H9 (cell line): Measurements from ENCODE around the gene FN1. TPM values are rescaled to one million over a fixed set of nuclear protein-coding genes. Genes with fewer than 3 reads are reported as not detected.

ENCODE experiments used
- DNase-seq: peaks from one replicate; pipeline ENCODE4 v3.0.0-alpha.2; 2017
- H2AFZ ChIP-seq: one replicate; pipeline ENCODE4 v1.6.1; 2013; ENCODE audit warnings: mild to moderate bottlenecking, low read length, control low read depth, moderate library complexity
- H2AK5ac ChIP-seq: 2 replicates; pipeline ENCODE4 v1.6.1; 2013; ENCODE audit warnings: low read length, control low read depth, mixed read lengths; ENCODE audit not compliant: insufficient read length
- H2BK120ac ChIP-seq: one replicate; pipeline ENCODE4 v1.6.1; 2013; ENCODE audit warnings: low read depth, mild to moderate bottlenecking, low read length, control low read depth, inconsistent platforms; ENCODE audit not compliant: poor library complexity, severe bottlenecking
- H2BK12ac ChIP-seq: 2 replicates; pipeline ENCODE4 v1.6.1; 2013; ENCODE audit warnings: low read length, control low read depth, mixed read lengths, low read depth; ENCODE audit not compliant: insufficient read length
- H2BK15ac ChIP-seq: 2 replicates; pipeline ENCODE4 v1.6.1; 2013; ENCODE audit warnings: low read depth, low read length, control low read depth
- H2BK20ac ChIP-seq: one replicate; pipeline ENCODE4 v1.6.1; 2013; ENCODE audit warnings: low read depth, mild to moderate bottlenecking, low read length, control low read depth, inconsistent platforms; ENCODE audit not compliant: poor library complexity, severe bottlenecking
- H2BK5ac ChIP-seq: 2 replicates; pipeline ENCODE4 v1.6.1; 2013; ENCODE audit warnings: low read length, control low read depth, mixed read lengths; ENCODE audit not compliant: insufficient read length
- H3K14ac ChIP-seq: 2 replicates; pipeline ENCODE4 v1.6.1; 2013; ENCODE audit warnings: low read length, control low read depth; ENCODE audit not compliant: insufficient read depth
- H3K18ac ChIP-seq: 2 replicates; pipeline ENCODE4 v1.6.1; 2013; ENCODE audit warnings: low read depth, mild to moderate bottlenecking, mixed read lengths, low read length, control low read depth; ENCODE audit not compliant: insufficient read length
- H3K23ac ChIP-seq: 2 replicates; pipeline ENCODE4 v1.6.1; 2013; ENCODE audit warnings: low read length, control low read depth, mixed read lengths, low read depth; ENCODE audit not compliant: insufficient read length
- H3K23me2 ChIP-seq: 2 replicates; pipeline ENCODE4 v1.6.1; 2013; ENCODE audit warnings: low read depth, mild to moderate bottlenecking, mixed read lengths, low read length, control low read depth; ENCODE audit not compliant: insufficient read length, poor library complexity, severe bottlenecking
- H3K27ac ChIP-seq: 2 replicates; pipeline ENCODE4 v1.5.1; 2013; ENCODE audit warnings: low read length, control low read depth, mixed read lengths, low read depth; ENCODE audit not compliant: insufficient read length
- H3K27me3 ChIP-seq: 2 replicates; pipeline ENCODE4 v1.6.1; 2013; ENCODE audit warnings: low read length, control low read depth, inconsistent platforms; ENCODE audit not compliant: insufficient read depth
- H3K4ac ChIP-seq: 2 replicates; pipeline ENCODE4 v1.6.1; 2013; ENCODE audit warnings: low read depth, mild to moderate bottlenecking, control low read depth, inconsistent platforms, low read length, moderate library complexity
- H3K4me1 ChIP-seq: 2 replicates; pipeline ENCODE4 v1.6.1; 2013; ENCODE audit warnings: low read length, control low read depth, inconsistent platforms; ENCODE audit not compliant: insufficient read depth
- H3K4me2 ChIP-seq: 2 replicates; pipeline ENCODE4 v1.6.1; 2013; ENCODE audit warnings: low read length, control low read depth, mixed read lengths; ENCODE audit not compliant: insufficient read length, insufficient read depth
- H3K56ac ChIP-seq: 2 replicates; pipeline ENCODE4 v1.6.1; 2013; ENCODE audit warnings: low read depth, mild to moderate bottlenecking, mixed read lengths, low read length, control low read depth; ENCODE audit not compliant: insufficient read length
- H3K79me1 ChIP-seq: 2 replicates; pipeline ENCODE4 v1.6.1; 2013; ENCODE audit warnings: low read depth, mild to moderate bottlenecking, moderate library complexity, low read length, control low read depth, inconsistent platforms; ENCODE audit not compliant: insufficient read depth, poor library complexity, severe bottlenecking
- H3K79me2 ChIP-seq: 2 replicates; pipeline ENCODE4 v1.6.1; 2013; ENCODE audit warnings: low read length, control low read depth, inconsistent platforms; ENCODE audit not compliant: insufficient read depth
- H3K9ac ChIP-seq: 2 replicates; pipeline ENCODE4 v1.6.1; 2013; ENCODE audit warnings: low read length, control low read depth, mixed read lengths; ENCODE audit not compliant: insufficient read length; ENCODE audit errors: extremely low read depth
- H3K9me3 ChIP-seq: one replicate; pipeline ENCODE4 v1.6.1; 2013; ENCODE audit warnings: low read depth, low read length, inconsistent platforms; ENCODE audit not compliant: control insufficient read depth
- H3T11ph ChIP-seq: one replicate; pipeline ENCODE4 v1.6.1; 2013; ENCODE audit warnings: mild to moderate bottlenecking, low read length, control low read depth, inconsistent platforms
- H4K20me1 ChIP-seq: one replicate; pipeline ENCODE4 v1.6.1; 2013; ENCODE audit not compliant: control insufficient read depth, insufficient read length, insufficient read depth
- H4K5ac ChIP-seq: 2 replicates; pipeline ENCODE4 v1.6.1; 2013; ENCODE audit warnings: low read depth, mild to moderate bottlenecking, mixed read lengths, low read length, control low read depth; ENCODE audit not compliant: insufficient read length
- H4K8ac ChIP-seq: replicated peaks from 2 replicates; pipeline ENCODE4 v1.6.1; 2013; ENCODE audit warnings: low read length, control low read depth, mixed read lengths, low read depth; ENCODE audit not compliant: insufficient read length
- H4K91ac ChIP-seq: 2 replicates; pipeline ENCODE4 v1.6.1; 2013; ENCODE audit warnings: low read depth, mild to moderate bottlenecking, moderate library complexity, mixed read lengths, low read length, control low read depth; ENCODE audit not compliant: insufficient read length
- H3K27ac Mint-ChIP-seq, 3 experiments: 2 replicates in 2 of 3; 3 replicates in 1 of 3; pipeline ENCODE4 v1.8.0; 2020 to 2021; ENCODE audit warnings: mixed read lengths in 3 of 3, mild to moderate bottlenecking in 1 of 3, moderate library complexity in 1 of 3
- H3K27me3 Mint-ChIP-seq: 2 replicates; pipeline ENCODE4 v1.8.0; 2021; ENCODE audit warnings: low read depth, mild to moderate bottlenecking, moderate library complexity, mixed read lengths
- H3K36me3 Mint-ChIP-seq, 3 experiments: 2 replicates in 2 of 3; 3 replicates in 1 of 3; pipeline ENCODE4 v1.8.0; 2020 to 2021; ENCODE audit warnings: low read depth in 3 of 3, mixed read lengths in 3 of 3; ENCODE audit not compliant: insufficient read depth in 1 of 3
- H3K4me1 Mint-ChIP-seq, 2 experiments: 2 replicates each; pipeline ENCODE4 v1.8.0; 2020; ENCODE audit warnings: mixed read lengths in 2 of 2
- H3K4me3 Mint-ChIP-seq, 2 experiments: 2 replicates in 1 of 2; 3 replicates in 1 of 2; pipeline ENCODE4 v1.8.0; 2020 to 2021; ENCODE audit warnings: mild to moderate bottlenecking in 2 of 2, mixed read lengths in 2 of 2, moderate library complexity in 1 of 2
- H3K9me3 Mint-ChIP-seq, 2 experiments: 2 replicates in 1 of 2; 3 replicates in 1 of 2; pipeline ENCODE4 v1.8.0; 2020; ENCODE audit warnings: mild to moderate bottlenecking in 2 of 2, mixed read lengths in 2 of 2, moderate library complexity in 1 of 2
- CTCF ChIP-seq: fragments of 200-600 bp; sonication (generic); conservative IDR thresholded peaks from 3 replicates; pipeline ENCODE4 v1.8.0; 2021; ENCODE audit warnings: antibody characterized with exemption, mild to moderate bottlenecking
- WGBS: extraction: QIAGEN DNeasy Blood & Tissue Kit; methylation state at CpG from one replicate; pipeline ENCODE4 v1.1.7; 2013; ENCODE audit warnings: missing lambda C conversion rate, low lambda C conversion rate, mixed read lengths; ENCODE audit not compliant: insufficient read length; ENCODE audit errors: extremely low coverage; 5-methylcytosine and 5-hydroxymethylcytosine counted together
- total RNA-seq: library from RNA; stranded (reverse); gene quantifications from 2 replicates; pipeline ENCODE4 v1.2.1, GENCODE V29; 2021

The FN1 gene
- total RNA-seq, 1 experiment from 2014 or later = 56.0 TPM

- H3K9ac ChIP-seq = no peak overlapping the region
- H3K4me1 Mint-ChIP-seq = no peaks in the 10 kb centered on the region
- H2BK20ac ChIP-seq = no peak overlapping the region
- H3K4me1 ChIP-seq = no peaks in the 10 kb centered on the region
- no peak overlapping the region for H3K4ac ChIP-seq
- no peaks in the 10 kb centered on the region for H3K27me3 Mint-ChIP-seq
- no peak overlapping the region for H3K27ac ChIP-seq
- H3K9me3 Mint-ChIP-seq = no peaks in the 10 kb centered on the region
- no peak for DNase-seq
- H4K8ac ChIP-seq = no peak overlapping the region
- no CpG with 5 or more reads among the region's 3 CpGs for WGBS
- H3K18ac ChIP-seq = no peak overlapping the region
- H3K36me3 Mint-ChIP-seq = peaks cover 0 to 31% (median 0%) of the 10 kb centered on the region in 3 experiments; a peak in 4 of 7 replicates
- no peak overlapping the region for H2BK15ac ChIP-seq
- H3K27ac Mint-ChIP-seq = no peak overlapping the region
- no peak overlapping the region for H3K23ac ChIP-seq
- H3K4me3 Mint-ChIP-seq = no peak overlapping the region
- H4K20me1 ChIP-seq = no peaks in the 10 kb centered on the region
- TF ChIP-seq CTCF = no peak
- no peak overlapping the region for H3K4me2 ChIP-seq
- H3K14ac ChIP-seq = no peak overlapping the region
- no peak overlapping the region for H4K5ac ChIP-seq
- H3K27me3 ChIP-seq = no peaks in the 10 kb centered on the region
- no peaks in the 10 kb centered on the region for H3K79me1 ChIP-seq
- H2AK5ac ChIP-seq = no peak overlapping the region
- H2BK5ac ChIP-seq = no peak overlapping the region
- no peak overlapping the region for H2BK120ac ChIP-seq
- no peak overlapping the region for H3K56ac ChIP-seq
- no peaks in the 10 kb centered on the region for H3K9me3 ChIP-seq
- H4K91ac ChIP-seq = no peak overlapping the region
- H2BK12ac ChIP-seq = no peak overlapping the region
- H3K23me2 ChIP-seq = no peaks in the 10 kb centered on the region
- no peaks in the 10 kb centered on the region for H3K79me2 ChIP-seq
- no peak overlapping the region for H3T11ph ChIP-seq
- H2AFZ ChIP-seq = no peak overlapping the region
These were observed 28.8 kb downstream of the FN1 start for GRCh38 chr2:215407061-215407460.
